HG02973 (cell line): Measurements from ENCODE around the gene MYO7B.
"Not testable (repeated sequence)": the region's sequence is repeated elsewhere in the genome, so short reads cannot be mapped to it uniquely, and the experiment has no call there.

Source experiments
- ATAC-seq: cut with Tn5 transposase; IDR thresholded peaks from one replicate; pipeline ENCODE4 v1.9.1; 2021; ENCODE audit warnings: moderate library complexity; ENCODE audit not compliant: unreplicated experiment

Gene MYO7B

GRCh38 chr2:127551221-127551930 is 15.9 kb downstream of the MYO7B start:
- ATAC-seq, result no peak

- ATAC-seq, result no peak
Observed at GRCh38 chr2:127552336-127552735, 16.9 kb downstream of the MYO7B start.

- ATAC-seq, result no peak
Observed at GRCh38 chr2:127552846-127553245, 17.4 kb downstream of the MYO7B start.

- no peak for ATAC-seq
Observed at GRCh38 chr2:127558911-127559310, 23.4 kb downstream of the MYO7B start.

GRCh38 chr2:127559454-127559853 is 24.0 kb downstream of the MYO7B start:
- no peak for ATAC-seq

- ATAC-seq, result no peak
Observed at GRCh38 chr2:127560201-127560930, 24.9 kb downstream of the MYO7B start.

GRCh38 chr2:127560931-127561280 is 25.4 kb downstream of the MYO7B start:
- no peak for ATAC-seq

DNA sequence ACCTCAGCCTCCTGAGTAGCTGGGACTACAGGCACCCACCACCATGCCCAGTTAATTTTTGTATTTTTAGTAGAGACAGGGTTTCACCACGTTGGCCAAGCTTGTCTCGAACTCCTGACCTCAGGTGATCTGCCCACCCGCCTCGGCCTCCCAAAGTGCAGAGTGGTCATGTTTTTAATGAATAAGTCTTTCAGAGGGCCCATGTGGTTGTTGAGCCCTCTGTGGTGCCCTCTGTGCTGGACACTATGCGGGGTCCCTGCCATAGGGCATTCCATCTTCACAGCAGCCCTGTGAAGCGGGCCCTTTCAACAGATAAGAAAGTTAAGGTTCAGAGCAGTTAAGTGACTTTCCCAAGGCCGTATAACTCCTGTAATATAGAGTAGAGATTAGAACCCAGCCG is 25.9 kb downstream of the MYO7B start:
- ATAC-seq, result no peak

GRCh38 chr2:127562936-127563335 is 27.5 kb downstream of the MYO7B start:
- ATAC-seq, result no peak

DNA sequence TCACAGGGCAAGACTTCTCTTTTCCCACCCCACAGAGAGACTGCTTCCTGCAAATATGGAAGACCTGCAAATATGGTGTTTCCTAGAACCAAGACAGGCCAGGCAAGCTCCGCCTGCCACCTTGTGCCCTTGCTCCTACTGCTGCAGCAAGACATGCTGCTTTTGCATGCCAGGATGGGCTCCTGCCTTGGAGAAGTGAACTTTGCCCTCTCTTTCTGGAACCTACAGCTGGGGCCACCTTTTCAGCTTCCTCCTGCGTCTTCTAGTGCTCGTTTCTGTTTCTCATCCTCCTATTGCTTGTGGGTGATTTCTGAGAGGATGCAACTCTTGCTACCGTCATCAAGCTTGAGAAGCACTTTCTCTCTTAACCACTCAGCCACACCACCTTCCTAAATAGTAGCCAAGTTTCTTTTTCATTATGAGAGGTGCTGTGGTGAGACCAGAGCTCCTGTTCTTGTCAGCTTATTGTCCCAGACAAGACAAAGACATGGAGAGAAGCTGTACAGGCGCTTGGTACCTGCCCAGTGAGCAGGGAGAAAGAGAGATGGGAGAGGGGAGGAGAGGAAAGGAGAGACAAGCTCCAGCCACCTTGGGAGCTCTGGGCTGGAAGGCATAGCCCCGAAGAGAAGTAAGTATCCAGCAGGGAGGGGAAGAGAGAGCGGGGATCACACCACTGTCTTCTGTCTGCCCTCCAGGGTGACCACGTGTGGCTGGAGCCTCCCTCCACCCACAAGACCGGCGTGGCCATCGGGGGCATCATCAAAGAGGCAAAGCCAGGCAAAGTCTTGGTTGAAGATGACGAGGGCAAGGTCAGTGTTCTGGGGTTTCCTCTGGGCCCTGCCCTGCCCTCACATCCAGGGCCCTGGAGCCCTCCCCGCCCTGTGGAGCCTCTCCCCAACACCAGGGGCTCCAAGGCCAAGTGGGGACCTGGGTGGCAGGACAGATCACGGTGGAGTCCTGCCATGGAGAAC is 28.3 kb downstream of the MYO7B start:
- ATAC-seq, result peak; percentile 99

DNA sequence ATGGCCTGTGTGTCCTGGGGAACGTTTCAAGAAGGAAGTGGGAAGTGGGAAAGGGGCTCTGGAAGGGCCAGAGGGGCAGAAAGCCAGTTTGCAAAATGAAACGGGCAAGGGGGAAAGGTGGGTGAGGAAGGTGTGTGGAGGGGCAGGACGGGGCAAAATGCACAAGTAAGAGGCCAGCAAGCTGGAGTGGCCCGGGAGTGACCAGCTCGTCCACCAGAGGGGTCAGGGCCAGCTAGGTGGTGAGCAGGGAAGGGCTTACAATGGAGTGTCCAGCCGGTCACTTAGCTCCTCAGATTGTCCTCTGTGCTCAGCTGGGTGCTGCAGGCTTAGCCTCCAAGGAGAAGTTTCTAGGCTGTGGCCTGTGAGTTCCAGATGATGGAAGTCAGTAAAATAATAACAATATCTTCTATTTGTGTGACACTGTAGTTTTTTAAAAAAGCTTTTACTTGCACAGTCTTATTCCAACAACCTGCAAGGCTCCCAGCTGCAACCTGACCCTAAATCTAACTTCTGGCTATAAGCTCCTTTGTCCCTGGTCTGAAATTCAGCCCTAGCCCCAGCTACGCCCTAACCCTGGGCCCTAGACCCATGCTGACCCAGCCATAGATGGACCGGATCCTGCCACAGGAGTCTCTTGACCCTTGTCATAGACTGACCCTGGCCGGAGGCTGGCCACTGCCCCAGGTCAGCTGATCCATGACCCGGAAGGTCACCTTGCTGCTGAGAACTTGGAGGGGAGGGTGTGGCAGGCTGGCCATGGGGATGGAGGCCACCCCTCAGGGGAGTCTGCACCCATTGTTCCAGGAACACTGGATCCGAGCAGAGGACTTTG is 29.2 kb downstream of the MYO7B start:
- no peak for ATAC-seq

GRCh38 chr2:127565261-127566138 is 30.0 kb downstream of the MYO7B start:
- no peak for ATAC-seq

- ATAC-seq, result no peak
Observed at GRCh38 chr2:127566139-127566417, 30.6 kb downstream of the MYO7B start.

- ATAC-seq, result no peak
Observed at GRCh38 chr2:127566576-127566975, 31.1 kb downstream of the MYO7B start.

- ATAC-seq, result no peak
Observed at GRCh38 chr2:127567351-127567854, 31.9 kb downstream of the MYO7B start.

GRCh38 chr2:127568128-127568527 is 32.6 kb downstream of the MYO7B start:
- no peak for ATAC-seq

DNA sequence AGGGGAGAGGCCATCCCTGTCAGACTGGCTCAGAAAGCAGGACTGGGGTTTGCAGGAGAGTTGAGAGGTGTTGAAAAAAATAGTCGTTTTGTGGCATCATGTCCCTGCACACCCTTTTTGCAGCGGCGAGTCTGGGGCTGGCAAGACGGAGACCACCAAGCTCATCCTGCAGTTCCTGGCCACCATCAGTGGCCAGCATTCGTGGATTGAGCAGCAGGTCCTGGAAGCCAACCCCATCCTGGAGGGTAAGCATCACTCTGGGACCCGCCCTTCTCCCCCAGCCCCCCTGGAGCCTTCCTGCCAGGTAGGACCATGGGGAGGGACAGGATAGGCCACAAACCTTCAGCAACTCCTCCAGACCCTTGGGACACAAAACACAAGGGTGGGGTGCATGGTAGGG is 34.2 kb downstream of the MYO7B start:
- ATAC-seq, result no peak

DNA sequence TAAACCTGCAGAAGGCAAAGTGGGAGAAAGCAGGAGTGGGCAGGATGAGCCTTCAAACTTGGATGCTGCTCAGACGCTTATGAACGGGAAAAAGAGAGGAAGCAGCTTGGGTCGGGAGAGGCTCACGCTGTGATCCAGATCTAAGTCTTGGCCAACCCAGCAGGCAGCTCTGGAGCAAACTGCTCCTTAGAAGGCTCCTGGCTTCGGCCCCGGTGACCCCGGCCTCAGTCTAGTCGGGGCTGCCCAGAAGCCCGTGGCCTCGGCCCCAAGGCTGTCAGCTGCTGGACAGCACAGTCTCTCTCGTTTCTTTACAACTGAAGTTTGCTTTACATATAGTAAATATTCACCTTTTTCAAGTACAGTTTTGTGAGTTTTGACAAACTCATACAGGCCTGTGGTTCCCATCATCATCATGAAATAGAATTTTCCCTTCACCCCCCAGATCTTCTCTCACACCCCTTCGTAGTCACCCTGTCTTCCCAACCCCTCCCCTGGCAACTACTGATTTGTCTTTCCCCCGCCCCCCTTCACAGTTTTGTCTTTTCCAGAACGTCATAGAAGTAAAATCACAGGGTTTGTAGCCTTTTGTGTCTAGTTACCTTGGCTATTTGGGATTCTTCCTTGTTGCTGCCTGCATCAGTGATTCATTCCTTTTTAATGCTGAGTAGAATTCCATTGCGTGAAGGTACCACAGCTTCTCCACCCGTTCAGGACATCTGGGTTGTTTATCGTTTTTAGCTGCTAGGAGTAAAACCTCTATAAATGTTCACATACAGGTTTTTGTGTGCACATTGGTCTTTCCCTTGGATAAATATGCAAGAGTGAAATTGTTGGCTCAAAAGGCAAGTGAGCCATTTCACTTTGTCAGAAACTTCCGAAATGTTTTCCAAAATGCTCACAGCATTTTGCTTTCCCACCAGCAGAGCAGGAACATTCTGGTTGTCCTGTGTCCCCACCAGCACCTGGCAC is 35.1 kb downstream of the MYO7B start:
- ATAC-seq, result no peak

GRCh38 chr2:127572352-127572751 is 36.9 kb downstream of the MYO7B start:
- ATAC-seq, result not testable (repeated sequence)
